Cardiac fibroblast (primary cell): ENCODE measurements around the gene ZFYVE28.

ENCODE experiments used
- DNase-seq, 2 donors: peaks; one replicate each; pipeline versions ENCODE4 v3.0.0 to v3.0.0-alpha.2; 2010; ENCODE audit warnings: low read depth in 2 of 2
- H3K4me3 ChIP-seq, 2 donors: replicated peaks in 1 of 2; 1 replicate in 1 of 2; 2 replicates in 1 of 2; pipeline ENCODE4 v1.5.1; 2011; ENCODE audit warnings: low read depth in 2 of 2, low read length in 2 of 2, mild to moderate bottlenecking in 2 of 2, moderate library complexity in 1 of 2
- TF ChIP-seq, protein P1 (sequence below): IDR thresholded peaks from one replicate; pipeline ENCODE4 v1.5.1; 2011; ENCODE audit warnings: low read depth, mild to moderate bottlenecking, low read length, inconsistent platforms

Gene ZFYVE28

DNA sequence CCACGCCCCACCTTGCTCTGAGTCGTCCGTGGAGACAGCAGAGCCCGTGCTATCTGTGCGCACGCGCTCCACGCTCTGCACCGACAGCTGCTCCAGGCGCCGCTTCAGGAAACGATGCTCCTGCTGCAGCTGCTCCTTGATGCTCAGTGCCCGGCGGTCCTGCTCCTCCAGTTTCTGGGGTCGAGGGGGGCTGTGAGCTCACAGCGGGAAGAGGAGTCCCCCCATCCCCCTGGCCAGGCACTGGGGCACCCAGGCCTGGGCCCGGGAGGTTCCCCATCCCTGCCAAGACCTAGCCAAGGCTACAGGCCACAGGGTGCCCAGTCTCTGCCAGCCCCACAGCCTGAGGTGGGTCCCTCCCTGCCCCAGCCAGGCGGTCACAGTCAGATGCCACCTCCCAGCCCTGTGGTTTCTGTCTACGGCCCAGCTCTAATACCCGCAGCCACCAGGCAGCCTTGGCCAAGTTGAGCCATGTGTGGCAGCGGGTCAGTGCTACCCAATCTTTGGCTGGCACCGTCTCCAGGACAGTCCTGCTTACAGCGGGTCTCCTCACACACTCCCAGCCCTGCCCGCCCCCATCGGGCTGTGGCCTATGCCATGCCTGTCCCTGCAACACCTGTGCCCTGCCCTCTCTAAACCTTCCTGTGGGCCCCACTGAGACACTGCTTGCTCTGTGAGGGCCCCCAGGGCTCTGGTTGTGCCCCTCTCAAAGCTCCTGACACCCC lies 167.2 kb downstream of the ZFYVE28 start:
- H3K4me3 ChIP-seq: no peak overlapping the region
- DNase-seq: no peak
- TF ChIP-seq, protein P1, sequence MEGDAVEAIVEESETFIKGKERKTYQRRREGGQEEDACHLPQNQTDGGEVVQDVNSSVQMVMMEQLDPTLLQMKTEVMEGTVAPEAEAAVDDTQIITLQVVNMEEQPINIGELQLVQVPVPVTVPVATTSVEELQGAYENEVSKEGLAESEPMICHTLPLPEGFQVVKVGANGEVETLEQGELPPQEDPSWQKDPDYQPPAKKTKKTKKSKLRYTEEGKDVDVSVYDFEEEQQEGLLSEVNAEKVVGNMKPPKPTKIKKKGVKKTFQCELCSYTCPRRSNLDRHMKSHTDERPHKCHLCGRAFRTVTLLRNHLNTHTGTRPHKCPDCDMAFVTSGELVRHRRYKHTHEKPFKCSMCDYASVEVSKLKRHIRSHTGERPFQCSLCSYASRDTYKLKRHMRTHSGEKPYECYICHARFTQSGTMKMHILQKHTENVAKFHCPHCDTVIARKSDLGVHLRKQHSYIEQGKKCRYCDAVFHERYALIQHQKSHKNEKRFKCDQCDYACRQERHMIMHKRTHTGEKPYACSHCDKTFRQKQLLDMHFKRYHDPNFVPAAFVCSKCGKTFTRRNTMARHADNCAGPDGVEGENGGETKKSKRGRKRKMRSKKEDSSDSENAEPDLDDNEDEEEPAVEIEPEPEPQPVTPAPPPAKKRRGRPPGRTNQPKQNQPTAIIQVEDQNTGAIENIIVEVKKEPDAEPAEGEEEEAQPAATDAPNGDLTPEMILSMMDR: no peak

DNA sequence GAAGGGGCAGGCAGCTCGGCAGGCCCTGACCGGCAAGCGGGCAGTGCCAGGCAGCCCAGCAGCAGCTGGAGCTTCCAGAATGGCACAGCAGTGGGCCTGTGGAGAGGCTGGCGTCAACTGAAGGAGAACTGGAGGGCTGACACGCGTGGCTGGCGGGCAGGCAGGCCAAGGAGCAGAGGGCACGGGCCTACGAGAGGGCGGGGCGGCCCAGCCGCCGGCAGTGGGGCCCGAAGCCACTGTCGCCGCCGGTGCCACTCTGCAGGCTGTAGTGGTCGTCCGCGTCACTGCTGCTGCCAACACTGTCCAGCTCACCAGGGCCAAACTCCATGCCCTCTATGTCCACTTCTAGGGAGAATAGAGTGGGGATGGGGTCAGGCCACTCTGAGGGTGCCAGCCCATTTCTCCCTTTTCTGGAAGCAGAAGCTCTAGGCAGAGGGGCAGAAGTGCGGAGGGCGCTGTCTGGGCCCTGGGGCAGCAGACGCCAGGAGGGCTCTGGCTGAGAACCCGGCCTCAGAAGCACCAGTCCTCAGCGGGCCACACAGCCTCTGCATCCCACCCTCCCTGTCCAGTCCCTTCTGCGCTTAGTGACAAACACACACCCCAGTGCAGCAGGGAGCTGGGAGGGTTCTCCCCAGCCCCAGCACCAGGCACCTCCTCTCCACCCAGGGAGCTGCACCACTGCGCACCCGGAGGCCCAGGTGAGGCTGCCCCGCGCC lies 167.9 kb downstream of the ZFYVE28 start:
- no peak overlapping the region for H3K4me3 ChIP-seq
- TF ChIP-seq, protein P1: no peak
- DNase-seq: no peak

DNA sequence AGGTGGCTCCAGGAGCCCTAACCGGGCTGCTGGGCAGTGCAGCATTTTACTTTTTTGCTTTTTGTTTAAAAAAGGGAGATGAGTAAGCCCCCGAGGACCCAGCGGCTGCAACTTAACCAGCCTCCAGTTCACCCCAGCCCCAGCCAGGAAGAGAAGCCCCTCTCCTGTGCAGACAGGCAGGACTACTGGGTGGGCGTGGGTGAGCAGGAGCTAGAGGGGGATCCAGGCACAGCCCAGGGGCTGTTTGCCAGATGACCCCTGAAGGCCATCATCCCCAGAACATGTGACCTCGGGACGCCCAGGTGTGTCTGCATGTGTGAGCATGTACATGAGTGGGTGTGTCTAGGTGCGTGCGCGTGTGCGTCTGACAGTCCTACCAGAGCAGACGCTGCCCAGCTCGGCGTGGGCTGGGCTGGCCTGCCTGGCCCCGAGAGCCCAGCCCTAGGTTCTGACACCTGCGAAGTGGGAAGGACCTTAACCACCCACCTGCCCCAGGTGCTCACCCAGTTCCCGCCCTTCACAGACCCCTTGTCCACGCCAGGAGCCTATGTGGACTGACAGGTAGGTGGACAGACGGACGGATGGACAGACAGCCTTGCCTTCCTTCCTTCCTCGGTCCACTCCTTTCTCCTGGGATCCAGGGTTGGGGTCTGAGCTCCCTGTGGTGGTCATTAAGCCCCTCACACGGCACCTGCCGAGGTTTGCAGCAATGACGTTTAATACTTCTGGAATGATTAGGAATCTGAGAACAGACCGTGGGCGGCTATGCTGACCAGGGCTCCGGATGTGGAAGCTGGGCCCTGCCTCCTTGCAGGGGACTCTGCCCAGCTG lies 168.7 kb downstream of the ZFYVE28 start:
- TF ChIP-seq, protein P1: no peak
- DNase-seq: no peak
- no peak overlapping the region for H3K4me3 ChIP-seq

DNA sequence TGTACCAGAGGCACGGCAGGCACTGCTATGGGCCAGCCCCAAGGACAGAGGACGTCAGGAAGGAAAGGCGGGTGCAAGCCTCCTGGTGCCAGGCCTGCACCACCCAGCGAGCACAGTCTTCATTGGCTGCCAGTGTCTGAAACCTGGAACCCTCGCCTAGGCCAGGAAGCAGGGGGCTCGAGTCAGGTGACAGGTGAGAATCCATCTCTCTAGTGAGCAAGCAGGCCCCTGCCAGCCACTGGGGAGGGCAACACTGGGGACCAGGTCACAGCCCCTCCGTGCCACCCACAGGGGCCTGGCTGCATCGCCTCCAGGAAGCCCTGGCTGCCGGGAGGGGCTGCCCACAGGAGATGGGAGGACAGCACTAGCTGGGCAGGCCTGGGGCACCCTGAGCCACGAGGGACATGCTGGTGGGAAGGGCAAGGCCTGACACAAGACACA lies 169.6 kb downstream of the ZFYVE28 start:
- TF ChIP-seq, protein P1: no peak
- DNase-seq: no peak
- H3K4me3 ChIP-seq: no peak overlapping the region

DNA sequence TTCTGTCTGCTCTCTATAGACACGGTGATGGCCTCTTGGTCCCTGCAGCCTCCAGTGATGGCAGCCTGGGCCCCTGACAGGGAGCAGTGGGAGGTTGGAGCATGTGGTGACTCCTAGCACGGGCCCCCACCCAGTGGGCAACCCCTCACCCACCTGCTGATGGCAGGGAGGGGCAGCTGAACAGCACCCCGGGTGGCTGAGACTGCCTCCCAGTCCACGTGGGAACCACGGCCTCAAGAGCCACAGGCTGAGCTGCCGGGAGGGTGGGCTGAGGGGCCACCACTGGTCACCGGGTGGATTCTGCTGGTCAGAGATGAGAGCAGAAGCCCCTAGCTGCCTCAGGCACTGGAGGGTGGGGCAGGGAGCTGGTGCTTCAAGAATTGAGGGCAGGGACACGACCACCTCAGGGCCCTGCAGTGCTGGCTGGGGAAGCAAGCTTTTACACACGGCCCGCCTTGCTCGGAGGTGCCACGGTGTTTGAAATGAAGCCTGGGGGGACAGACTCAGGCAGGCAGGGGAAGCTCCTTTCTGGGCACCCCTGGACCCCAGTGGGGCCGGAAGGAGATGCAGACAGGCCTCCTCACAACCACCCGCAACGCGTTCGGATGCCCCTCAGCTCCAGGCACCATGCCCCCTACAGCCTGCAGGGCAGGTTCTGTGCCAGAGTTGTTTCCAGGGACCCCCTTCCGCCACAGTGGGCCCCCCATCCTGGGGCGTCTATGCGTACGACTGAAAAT lies 170.2 kb downstream of the ZFYVE28 start:
- no peak for DNase-seq
- TF ChIP-seq, protein P1: no peak
- no peak overlapping the region for H3K4me3 ChIP-seq
